Gastrocnemius medialis (tissue), 4 donors: Measurements from ENCODE around the gene MEF2A. TPM values are rescaled to one million over a fixed set of nuclear protein-coding genes. Genes with fewer than 3 reads are reported as not detected.
A peak's percentile ranks its signal among the peaks of the same experiment; 100 is the strongest.

Experiments
- ATAC-seq, 2 donors: fragments of 150-250 bp; one replicate each; pipeline ENCODE4 v1.9.1; 2016
- DNase-seq, 2 donors: peaks; one replicate each; pipeline ENCODE4 v3.0.0-alpha.2; 2019
- H3K27ac ChIP-seq, 4 donors: fragments of 200-600 bp; sonication (generic); 1 replicate in 1 of 4; 2 replicates in 3 of 4; pipeline ENCODE4 v1.5.1; 2016 to 2018; ENCODE audit warnings: mild to moderate bottlenecking in 2 of 4, moderate library complexity in 1 of 4
- H3K27me3 ChIP-seq, 3 donors: fragments of 200-600 bp; sonication (generic) in 2 of 3; 1 replicate in 1 of 3; 2 replicates in 2 of 3; pipeline versions ENCODE4 v1.5.1 to v1.6.0; 2016 to 2019; ENCODE audit warnings: mild to moderate bottlenecking in 1 of 3, moderate library complexity in 1 of 3
- H3K36me3 ChIP-seq, 2 donors: fragments of 200-600 bp; sonication (generic) in 1 of 2; one replicate each; pipeline ENCODE4 v1.5.1; 2017 to 2018
- H3K4me1 ChIP-seq, 2 donors: fragments of 200-600 bp; sonication (generic) in 1 of 2; one replicate each; pipeline ENCODE4 v1.5.1; 2016 to 2017; ENCODE audit warnings: mild to moderate bottlenecking in 2 of 2
- H3K4me3 ChIP-seq, 4 donors: fragments of 200-600 bp; sonication (generic) in 3 of 4; 1 replicate in 1 of 4; 2 replicates in 3 of 4; pipeline ENCODE4 v1.5.1; 2016 to 2019; ENCODE audit warnings: mild to moderate bottlenecking in 2 of 4
- H3K9me3 ChIP-seq, 3 donors: fragments of 200-600 bp; sonication (generic) in 2 of 3; 1 replicate in 1 of 3; 2 replicates in 2 of 3; pipeline ENCODE4 v1.5.1; 2016 to 2019
- CTCF ChIP-seq, 5 experiments: fragments of 450-650 bp in 3 of 5; fragments of 200-600 bp in 2 of 5; sonication (generic) in 2 of 5; IDR thresholded peaks in 4 of 5; conservative IDR thresholded peaks in 1 of 5; 1 replicate in 4 of 5; 2 replicates in 1 of 5; pipeline ENCODE4 v1.5.1; 2016 to 2019; ENCODE audit warnings: antibody characterized with exemption in 5 of 5, mild to moderate bottlenecking in 3 of 5, moderate library complexity in 3 of 5
- POLR2A ChIP-seq, 2 donors: fragments of 450-650 bp; IDR thresholded peaks; one replicate each; pipeline ENCODE4 v1.6.1; 2017; ENCODE audit warnings: antibody characterized with exemption in 2 of 2, mild to moderate bottlenecking in 2 of 2, moderate library complexity in 2 of 2
- in situ Hi-C, 4 donors: fragments of 200-750 bp; cut with MboI; loops; one replicate each; pipeline versions ENCODE4 v1.15.0 to v1.8.0; 2017; ENCODE audit warnings: low sequenced_read_pairs in 4 of 4
- intact Hi-C: fragments of 100-400 bp; cut with DNase I; formaldehyde crosslinking; loops from one replicate; pipeline ENCODE4 v1.15.1; 2023; ENCODE audit warnings: low total_unique reads
- total RNA-seq, 4 donors: library from RNA; depleted of rRNA; stranded (reverse); fragments of >200 nt; gene quantifications; one replicate each; pipeline versions ENCODE4 v1.1.0 to v1.2.3, GENCODE V29; 2016

MEF2A gene
- total RNA-seq, 4 donors from 2014 or later: 66.9 to 128 (median 107) TPM

- Histone ChIP-seq H3K9me3 (no peaks in the 10 kb centered on the region), H3K4me3 (no peak overlapping the region), H3K4me1 (peaks cover 35 to 46% of the 10 kb centered on the region in 2 donors), H3K36me3 (no peaks in the 10 kb centered on the region), H3K27ac (peak overlapping the region; percentile 32 to 69 (median 46)), H3K27me3 (no peaks in the 10 kb centered on the region)
- intact Hi-C loops (no loop called here), in situ Hi-C loops (loop anchor here in 2 of 4 donors (25.0 kb wide), 1 partner anchor 615 kb away; the partner anchor contains the start of gene SYNM (in 2 of the 2))
- DNase-seq (no peak), ATAC-seq (no peak)
- TF ChIP-seq CTCF (IDR thresholded peaks at IDR 0.05 in 4 of 5, conservative IDR thresholded peaks at IDR 0.05 in 1 of 5) (no peak), POLR2A (IDR thresholded peaks at IDR 0.05) (no peak)
These were observed 161.9 kb downstream of the MEF2A start for GRCh38 chr15:99727733-99728132.

DNA sequence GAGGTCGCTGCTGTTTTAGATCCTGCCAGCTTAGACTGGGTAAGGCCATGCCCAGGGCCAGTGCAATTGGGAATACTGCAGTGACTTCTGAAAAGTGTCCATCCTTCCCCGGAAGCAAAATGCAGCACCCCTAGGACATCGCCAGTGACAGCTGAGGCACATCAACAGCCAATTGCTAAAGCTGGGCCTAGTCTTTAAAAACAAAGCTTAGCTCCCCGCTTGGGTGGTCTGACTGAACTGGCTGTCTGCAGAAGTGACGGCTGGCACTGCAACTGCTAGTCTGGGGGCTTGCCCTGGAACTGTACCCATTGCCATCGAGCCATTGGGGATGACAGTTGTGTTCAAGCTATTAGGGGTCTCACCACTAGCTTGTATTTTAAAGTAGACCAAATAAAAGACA lies 163.1 kb downstream of the MEF2A start:
- intact Hi-C loops: no loop called here
- no peak for ATAC-seq
- Histone ChIP-seq H3K9me3 (no peaks in the 10 kb centered on the region), H3K27ac (peak overlapping the region; percentile 32 to 69 (median 46)), H3K4me3 (no peak overlapping the region), H3K36me3 (no peaks in the 10 kb centered on the region), H3K4me1 (peaks cover 38 to 46% of the 10 kb centered on the region in 2 donors), H3K27me3 (no peaks in the 10 kb centered on the region)
- in situ Hi-C loops: loop anchor here in 2 of 4 donors (25.0 kb wide), 1 partner anchor 617 kb away; the partner anchor contains the start of gene SYNM (in 2 of the 2)
- TF ChIP-seq CTCF (IDR thresholded peaks at IDR 0.05 in 4 of 5, conservative IDR thresholded peaks at IDR 0.05 in 1 of 5) (no peak), POLR2A (IDR thresholded peaks at IDR 0.05) (no peak)
- DNase-seq: no peak

GRCh38 chr15:99729327-99729726 lies 163.5 kb downstream of the MEF2A start:
- Histone ChIP-seq H3K27me3 (no peaks in the 10 kb centered on the region), H3K4me3 (no peak overlapping the region), H3K36me3 (no peaks in the 10 kb centered on the region), H3K4me1 (peaks cover 38 to 46% of the 10 kb centered on the region in 2 donors), H3K9me3 (no peaks in the 10 kb centered on the region), H3K27ac (peak overlapping the region in 1 of 4 donors; percentile 69)
- ATAC-seq (no peak), DNase-seq (no peak)
- intact Hi-C loops (no loop called here), in situ Hi-C loops (loop anchor here in 2 of 4 donors (25.0 kb wide), 1 partner anchor 617 kb away; the partner anchor contains the start of gene SYNM (in 2 of the 2))
- TF ChIP-seq CTCF (IDR thresholded peaks at IDR 0.05 in 4 of 5, conservative IDR thresholded peaks at IDR 0.05 in 1 of 5) (no peak), POLR2A (IDR thresholded peaks at IDR 0.05) (no peak)

DNA sequence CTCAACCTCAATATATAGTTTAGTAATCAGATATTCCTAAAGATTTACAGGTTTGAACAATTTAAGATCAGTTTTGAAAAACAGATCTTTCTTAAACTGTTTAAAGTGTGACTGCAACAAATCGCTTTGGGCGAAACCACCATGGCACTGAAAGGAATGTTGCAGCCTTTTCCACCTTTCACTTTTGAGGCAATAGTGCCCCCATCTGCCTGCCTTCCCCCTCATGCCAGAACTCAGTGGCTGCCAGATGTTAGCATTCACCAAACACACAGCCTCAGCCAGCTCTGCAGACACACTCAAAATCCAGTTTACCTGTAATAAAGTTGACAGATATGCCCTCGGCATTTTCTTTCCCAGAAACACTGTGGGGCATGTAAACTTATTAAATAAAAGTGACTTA lies 164.1 kb downstream of the MEF2A start:
- Histone ChIP-seq H3K27ac (peak overlapping the region in 1 of 4 donors; percentile 69), H3K36me3 (no peaks in the 10 kb centered on the region), H3K9me3 (no peaks in the 10 kb centered on the region), H3K4me3 (no peak overlapping the region), H3K27me3 (no peaks in the 10 kb centered on the region), H3K4me1 (peaks cover 38 to 46% of the 10 kb centered on the region in 2 donors)
- intact Hi-C loops: loop anchor here (5.0 to 10.0 kb wide), 2 partner anchors 163 to 605 kb away; partner anchors contain the start of gene MEF2A
- TF ChIP-seq CTCF (IDR thresholded peaks at IDR 0.05 in 4 of 5, conservative IDR thresholded peaks at IDR 0.05 in 1 of 5) (peak in 4 of 5 experiments; percentile 19 to 53 (median 41)), POLR2A (IDR thresholded peaks at IDR 0.05) (no peak)
- no peak for DNase-seq
- in situ Hi-C loops: loop anchor here in 2 of 4 donors (25.0 kb wide), 1 partner anchor 618 kb away; the partner anchor contains the start of gene SYNM (in 2 of the 2)
- ATAC-seq: no peak
